Subcutaneous adipose tissue (tissue), 4 donors: ENCODE results near the gene POLR2J. TPM values are rescaled to one million over a fixed set of nuclear protein-coding genes. Genes with fewer than 3 reads are reported as not detected.

Source experiments
- CTCF ChIP-seq: fragments of 450-650 bp; IDR thresholded peaks from one replicate; pipeline ENCODE4 v1.5.1; 2016; ENCODE audit warnings: low read depth, mild to moderate bottlenecking, control low read depth, antibody characterized with exemption, moderate library complexity
- total RNA-seq, 4 donors: library from RNA; depleted of rRNA; stranded (reverse); fragments of >200 nt; gene quantifications; one replicate each; pipeline ENCODE4 v1.1.0, GENCODE V29; 2016

POLR2J gene
- total RNA-seq, 4 donors from 2014 or later, result 11.7 to 25.8 (median 18.0) TPM

GRCh38 chr7:102431617-102432298 is 47.0 kb downstream of the POLR2J start:
- TF ChIP-seq CTCF, result no peak

GRCh38 chr7:102429141-102429899 is 49.4 kb downstream of the POLR2J start:
- no peak for TF ChIP-seq CTCF

- no peak for TF ChIP-seq CTCF
Measured at GRCh38 chr7:102427019-102427405, 51.7 kb downstream of the POLR2J start.

- no peak for TF ChIP-seq CTCF
Measured at GRCh38 chr7:102426268-102427018, 52.3 kb downstream of the POLR2J start.

- no peak for TF ChIP-seq CTCF
Measured at GRCh38 chr7:102425639-102426267, 53.0 kb downstream of the POLR2J start.

- TF ChIP-seq CTCF, result no peak
Measured at GRCh38 chr7:102424787-102425218, 53.9 kb downstream of the POLR2J start.
